Esophagus mucosa (tissue), 1 donor: ENCODE measurements around the gene H2BK1. TPM values are rescaled to one million over a fixed set of nuclear protein-coding genes. Genes with fewer than 3 reads are reported as not detected.

Experiments used
- ATAC-seq: fragments of 200-7000 bp; cut with Tn5 transposase; one replicate; pipeline ENCODE4 v1.9.1; 2020
- total RNA-seq: library from RNA; stranded (reverse); gene quantifications from one replicate; pipeline ENCODE4 v1.2.4, GENCODE V29; 2023
- donor health status: DM: yes; HTN: yes; CAD: no.

The H2BK1 gene
- total RNA-seq, 1 donor from 2014 or later = not detected

DNA sequence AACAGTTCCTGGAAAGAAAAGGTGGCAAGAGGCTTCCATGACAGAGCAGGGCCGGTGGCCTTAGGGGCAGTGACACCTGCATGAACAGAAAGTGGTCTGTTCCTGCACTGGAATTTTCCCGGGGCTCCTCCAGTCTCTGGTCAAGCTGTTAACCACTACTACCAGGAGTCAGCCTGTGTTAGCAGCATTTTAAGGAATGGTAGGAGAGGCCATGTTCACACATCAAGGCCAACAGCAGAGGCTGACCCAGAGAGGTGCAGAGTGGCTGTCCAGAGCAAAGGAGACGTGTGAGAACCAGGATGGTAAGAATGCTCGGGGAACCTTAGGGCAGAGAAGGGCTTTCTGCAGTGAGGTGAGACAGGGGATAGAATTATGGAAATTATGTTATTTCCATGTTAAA is 8.5 kb downstream of the H2BK1 start:
- no peak for ATAC-seq

GRCh38 chr7:151201344-151201743 is 8.9 kb downstream of the H2BK1 start:
- no peak for ATAC-seq

DNA sequence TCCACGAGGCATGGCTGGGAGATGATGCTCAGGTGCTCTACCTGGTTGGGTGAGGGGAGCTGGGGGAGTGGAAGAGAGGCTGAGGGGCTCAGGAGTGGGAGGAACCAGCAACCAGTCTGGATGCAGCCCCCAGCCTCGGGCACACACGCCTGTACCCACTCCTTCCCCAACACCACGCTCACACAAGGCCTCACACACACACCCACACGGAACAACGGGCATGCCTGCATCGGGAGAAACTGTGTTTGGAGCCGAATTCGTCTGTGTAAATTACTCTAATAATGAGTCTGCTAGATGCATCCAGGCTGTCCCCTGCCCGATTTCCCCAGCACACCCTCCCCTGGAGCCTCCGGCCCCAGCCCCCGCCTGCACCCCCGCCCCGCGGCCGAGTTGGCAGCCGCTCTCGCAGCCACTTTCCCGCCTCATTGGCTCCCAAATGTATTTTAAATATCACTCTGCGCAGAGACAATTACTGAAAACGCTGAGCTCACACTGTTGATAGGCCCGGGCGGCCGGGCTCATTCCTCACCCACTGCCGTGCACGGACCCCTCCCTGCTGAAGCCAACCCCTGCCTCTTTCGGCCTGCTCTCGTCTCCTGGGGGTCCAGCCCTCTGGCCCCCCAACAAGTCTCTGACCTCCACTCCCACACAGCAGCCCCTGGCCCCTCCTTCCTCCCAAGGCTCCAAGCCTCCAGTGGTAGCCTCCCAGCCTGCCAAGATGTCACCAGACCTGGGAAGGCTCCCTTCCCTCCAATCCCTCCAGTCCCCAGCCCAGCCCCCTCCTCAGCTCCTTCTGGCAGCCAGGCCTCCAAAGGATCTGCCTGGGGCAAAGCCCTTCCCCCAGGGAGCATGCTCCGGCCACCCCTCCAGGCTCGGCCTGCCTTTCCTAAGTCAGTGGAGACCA is 11.1 kb downstream of the H2BK1 start:
- ATAC-seq = no peak

- ATAC-seq = no peak
Measured at GRCh38 chr7:151197932-151198331, 12.4 kb downstream of the H2BK1 start.

GRCh38 chr7:151195616-151196450 is 14.5 kb downstream of the H2BK1 start:
- ATAC-seq = no peak

DNA sequence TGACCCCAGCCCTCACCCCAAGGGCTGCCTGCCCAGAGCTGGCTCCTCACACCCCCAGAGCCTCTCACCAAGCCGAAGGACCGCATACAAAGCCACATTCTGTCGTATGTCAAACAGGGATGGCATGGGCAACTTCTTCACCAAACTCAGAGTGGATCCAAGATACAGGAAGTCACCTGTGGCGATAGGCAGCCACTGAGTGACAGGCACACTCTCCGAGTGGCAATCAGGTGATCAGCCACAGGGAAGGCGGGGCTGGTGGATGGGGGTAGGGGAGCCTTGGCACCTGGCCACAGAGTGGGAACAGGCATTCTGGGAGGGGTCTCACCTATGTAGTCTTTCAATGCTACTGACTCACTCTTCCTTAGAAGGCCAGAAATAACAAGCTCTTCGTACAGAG is 16.1 kb downstream of the H2BK1 start:
- ATAC-seq = no peak

- ATAC-seq = no peak
Measured at GRCh38 chr7:151193203-151193978, 16.9 kb downstream of the H2BK1 start.

- no peak for ATAC-seq
Measured at GRCh38 chr7:151192002-151192539, 18.2 kb downstream of the H2BK1 start.

GRCh38 chr7:151191544-151191943 is 18.7 kb downstream of the H2BK1 start:
- ATAC-seq = no peak

DNA sequence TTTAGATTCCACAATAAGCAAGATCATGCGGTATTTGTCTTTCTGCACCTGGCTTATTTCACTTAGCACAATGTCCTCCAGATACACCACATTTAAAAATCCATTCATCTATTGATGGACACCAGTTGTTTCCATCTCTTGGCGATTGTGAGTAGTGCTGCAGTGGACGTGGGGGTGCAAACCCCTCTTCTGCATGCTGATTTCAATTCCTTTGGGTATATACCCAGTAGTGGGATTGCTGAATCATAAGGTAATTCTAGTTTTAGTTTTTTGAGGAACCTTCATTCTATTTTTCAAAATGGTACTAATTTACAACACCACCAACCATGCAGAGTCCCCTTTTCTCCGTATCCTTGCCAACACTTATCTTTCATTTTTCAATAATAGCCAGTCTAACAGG is 21.2 kb downstream of the H2BK1 start:
- no peak for ATAC-seq

DNA sequence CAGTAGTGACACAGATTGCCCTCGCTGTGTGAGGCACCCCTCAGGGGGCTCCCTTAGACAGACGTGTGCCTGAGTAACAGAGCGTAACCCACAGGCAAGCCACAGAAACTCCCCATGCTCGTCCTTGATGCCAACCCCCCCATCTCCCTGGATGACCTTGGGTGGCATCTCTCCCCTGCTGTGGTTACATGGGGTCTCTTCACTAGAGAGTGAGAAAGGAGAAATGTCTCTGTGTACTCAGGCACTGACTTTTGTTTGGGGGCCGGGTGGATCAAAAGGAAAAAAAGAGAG is 22.1 kb downstream of the H2BK1 start:
- no peak for ATAC-seq

- ATAC-seq = no peak
Measured at GRCh38 chr7:151187409-151188251, 22.7 kb downstream of the H2BK1 start.

DNA sequence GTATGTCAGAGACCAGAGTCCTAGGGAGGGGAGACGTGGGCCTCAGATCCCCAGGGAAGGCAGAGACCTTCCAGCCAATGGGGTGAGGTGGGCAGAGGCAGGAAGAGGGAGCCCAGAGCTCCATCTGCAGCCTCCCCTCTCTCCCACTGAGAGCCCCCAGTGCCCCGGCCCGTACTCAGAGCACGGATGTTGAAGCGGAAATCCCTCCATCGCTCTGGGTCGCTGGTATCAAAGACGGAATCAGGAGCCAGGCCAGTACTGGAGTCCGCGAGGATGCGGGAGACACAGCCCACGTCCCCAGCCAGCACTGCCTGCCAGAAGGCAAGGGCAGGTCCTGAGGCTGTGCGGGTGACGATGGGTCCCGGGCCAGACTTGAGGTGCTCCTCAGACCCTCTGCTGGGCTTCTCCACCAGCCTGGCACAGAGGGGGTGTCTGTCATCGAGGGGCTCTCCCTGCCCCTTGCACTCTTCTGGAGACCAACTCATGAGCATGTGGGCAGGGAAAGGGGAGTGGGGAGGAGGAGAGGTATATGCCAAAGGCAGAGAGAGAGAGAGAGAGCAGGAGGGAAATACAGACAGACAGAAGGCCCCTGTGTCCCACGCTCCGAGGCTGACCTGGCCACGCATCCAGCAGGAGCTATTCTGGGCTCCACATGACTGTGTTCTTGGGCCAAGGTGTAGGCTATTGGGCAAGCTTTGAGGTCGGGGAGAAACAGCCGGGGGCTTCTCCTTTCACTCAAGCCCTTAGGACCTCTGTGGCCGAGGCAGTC is 23.5 kb downstream of the H2BK1 start, which contains the start of gene ASB10:
Gene ASB10, minus strand, starts transcription at position 611 of the 769 bp plus-strand sequence. Its CDS starts 120 bp downstream, at position 491.
- no peak for ATAC-seq

DNA sequence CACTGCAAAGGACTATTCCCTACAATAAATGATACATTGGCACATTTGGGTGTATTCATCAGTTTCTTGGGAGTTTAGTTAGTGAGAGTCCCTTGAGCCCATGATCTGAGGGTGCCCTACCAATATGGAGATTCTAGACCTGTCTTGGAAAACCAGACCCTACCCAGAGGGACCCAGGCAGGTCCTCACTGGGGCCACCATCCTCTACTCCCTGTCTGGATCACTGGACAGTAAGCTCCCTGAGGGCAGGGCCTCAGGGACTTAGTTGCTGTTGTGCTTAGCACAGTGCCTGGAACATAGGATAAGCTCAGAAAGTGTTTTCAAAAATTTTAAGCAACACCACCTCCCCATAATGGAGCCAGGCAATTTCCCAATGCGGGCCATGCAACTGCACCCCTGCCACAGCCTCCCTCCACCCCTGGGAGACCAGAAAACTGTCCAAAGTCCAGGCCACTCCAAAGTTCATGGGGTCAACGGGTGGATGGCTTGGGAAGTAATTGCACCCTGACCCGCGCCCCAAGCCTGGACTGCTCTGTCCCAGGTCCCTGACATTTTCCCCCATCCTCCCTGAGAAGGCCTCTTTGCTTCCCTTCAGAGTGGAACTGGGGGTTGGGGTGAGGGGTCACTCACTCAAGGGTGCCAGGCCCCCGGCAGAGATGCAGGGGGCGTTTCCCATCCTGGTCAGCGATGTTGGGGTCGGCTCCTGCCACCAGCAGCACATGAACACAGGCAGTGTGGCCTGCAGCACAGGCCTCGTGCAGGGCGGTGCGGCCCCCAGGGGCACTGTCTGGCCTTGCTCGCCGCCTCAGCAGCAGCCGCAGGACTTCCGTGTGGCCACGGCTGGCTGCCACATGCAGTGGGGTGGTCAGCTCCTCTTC is 24.3 kb downstream of the H2BK1 start:
- ATAC-seq = no peak

DNA sequence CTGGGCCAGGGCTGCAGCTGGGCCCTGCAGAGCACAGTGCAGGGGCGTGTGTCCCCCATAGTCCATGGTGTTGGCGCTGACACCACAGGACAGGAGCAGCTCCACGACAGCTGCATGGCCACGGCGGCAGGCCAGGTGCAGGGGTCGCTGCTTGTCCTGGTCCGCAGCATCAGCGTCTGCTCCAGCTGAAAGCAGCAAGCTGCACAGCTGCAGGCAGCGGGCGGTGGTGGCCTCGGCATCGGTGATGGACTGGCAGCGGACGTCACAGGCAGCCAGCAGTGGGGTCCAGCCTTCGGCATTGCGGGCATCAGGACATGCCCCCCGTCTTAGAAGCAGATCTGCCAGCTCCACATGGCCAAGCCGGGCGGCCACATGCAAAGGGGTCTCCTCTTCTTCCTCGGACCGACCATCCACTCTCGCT is 29.3 kb downstream of the H2BK1 start:
- peak; percentile 12 for ATAC-seq

GRCh38 chr7:151179946-151180345 is 30.3 kb downstream of the H2BK1 start:
- ATAC-seq = no peak

DNA sequence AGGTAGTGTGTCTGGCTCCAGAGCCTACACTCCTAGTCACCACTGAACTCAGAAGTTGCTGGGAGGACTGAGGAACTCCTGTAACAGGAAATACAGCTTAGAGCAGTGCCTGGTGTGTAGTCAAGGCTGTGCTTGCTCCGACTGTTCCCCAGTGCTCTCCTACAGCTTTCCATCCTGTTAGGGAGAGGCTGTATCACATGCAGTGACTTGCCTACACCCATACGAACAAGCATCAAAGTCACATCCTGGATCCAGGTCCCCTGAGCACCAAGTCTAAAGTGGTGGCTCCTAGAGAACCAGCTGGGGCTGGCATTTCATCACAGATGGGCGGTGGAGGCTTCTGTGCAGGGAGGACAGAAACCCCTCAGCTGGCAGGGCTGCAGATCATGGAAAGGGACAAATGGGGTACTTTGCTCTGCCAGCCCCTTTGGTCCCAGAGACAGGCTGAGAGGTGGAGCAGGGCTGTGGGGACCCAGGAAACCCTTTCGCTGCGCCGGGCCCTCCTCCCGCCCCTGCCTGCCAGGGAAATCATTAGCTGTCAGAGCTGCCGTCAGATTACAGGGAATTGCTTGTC is 30.9 kb downstream of the H2BK1 start:
- peak; percentile 46 for ATAC-seq

DNA sequence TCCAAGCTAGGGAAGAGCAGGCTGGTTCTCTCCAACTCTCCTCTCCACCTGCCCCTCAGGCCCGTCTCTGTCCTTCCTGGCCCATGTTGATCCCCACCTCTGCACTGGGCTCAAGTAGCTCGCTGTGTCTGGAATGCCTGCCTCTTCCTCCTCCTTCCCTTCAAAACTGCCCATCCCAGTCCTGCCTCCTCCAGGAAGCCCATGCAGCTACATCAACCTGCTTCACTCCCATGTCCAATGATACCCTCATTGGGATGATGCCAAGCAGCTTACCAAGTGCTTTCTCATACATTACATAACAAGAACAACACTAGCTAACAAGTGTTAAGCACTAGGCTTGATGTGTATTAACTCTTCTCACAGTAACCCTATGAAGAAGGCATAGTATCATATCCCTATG is 31.5 kb downstream of the H2BK1 start:
- no peak for ATAC-seq

- no peak for ATAC-seq
Measured at GRCh38 chr7:151178236-151178635, 32.1 kb downstream of the H2BK1 start.
